Breast epithelium (tissue), 4 donors: ENCODE data around the gene GPC5. TPM values are rescaled to one million over a fixed set of nuclear protein-coding genes. Genes with fewer than 3 reads are reported as not detected.

Experiments
- DNase-seq, 2 donors: peaks; one replicate each; pipeline ENCODE4 v3.0.0-alpha.2; 2019; ENCODE audit warnings: low spot score in 2 of 2
- H3K27ac ChIP-seq, 2 donors: fragments of 200-600 bp; sonication (generic) in 1 of 2; one replicate each; pipeline ENCODE4 v1.5.1; 2016 to 2019; ENCODE audit warnings: mild to moderate bottlenecking in 1 of 2
- H3K27me3 ChIP-seq, 2 donors: fragments of 200-600 bp; sonication (generic) in 1 of 2; one replicate each; pipeline versions ENCODE4 v1.5.1 to v1.6.0; 2017 to 2019; ENCODE audit warnings: control low read depth in 1 of 2, mild to moderate bottlenecking in 1 of 2
- H3K36me3 ChIP-seq: fragments of 200-600 bp; one replicate; pipeline ENCODE4 v1.5.1; 2019
- H3K4me1 ChIP-seq, 2 donors: fragments of 200-600 bp; sonication (generic); one replicate each; pipeline ENCODE4 v1.5.1; 2016 to 2019; ENCODE audit warnings: control low read depth in 1 of 2
- H3K4me3 ChIP-seq, 3 donors: fragments of 200-600 bp; sonication (generic); 1 replicate in 2 of 3; 2 replicates in 1 of 3; pipeline ENCODE4 v1.5.1; 2016 to 2019; ENCODE audit warnings: mild to moderate bottlenecking in 3 of 3, moderate library complexity in 2 of 3
- H3K9me3 ChIP-seq, 2 donors: fragments of 200-600 bp; sonication (generic) in 1 of 2; one replicate each; pipeline ENCODE4 v1.5.1; 2016 to 2019; ENCODE audit warnings: control low read depth in 1 of 2
- CTCF ChIP-seq, 3 donors: fragments of 450-650 bp; IDR thresholded peaks; one replicate each; pipeline ENCODE4 v1.5.1; 2016 to 2017; ENCODE audit warnings: antibody characterized with exemption in 3 of 3, mild to moderate bottlenecking in 3 of 3, moderate library complexity in 3 of 3
- POLR2A ChIP-seq: fragments of 450-650 bp; IDR thresholded peaks from one replicate; pipeline ENCODE4 v1.6.1; 2016; ENCODE audit warnings: antibody characterized with exemption, mild to moderate bottlenecking, moderate library complexity
- POLR2AphosphoS5 ChIP-seq, 3 donors: sonication (generic); formaldehyde crosslinking; IDR thresholded peaks; one replicate each; pipeline ENCODE4 v1.6.1; 2017; ENCODE audit warnings: antibody characterized with exemption in 3 of 3
- intact Hi-C: fragments of 100-400 bp; cut with DNase I; formaldehyde crosslinking; loops from one replicate; pipeline ENCODE4 v1.15.1; 2023; ENCODE audit warnings: low total_unique reads
- total RNA-seq, 3 donors: library from RNA; depleted of rRNA; stranded (reverse); fragments of >200 nt; gene quantifications; one replicate each; pipeline ENCODE4 v1.1.0, GENCODE V29; 2016

GPC5 gene
- total RNA-seq, 3 donors from 2014 or later = 0.88 to 0.98 TPM; not detected in 1

GRCh38 chr13:91817250-91817649, 418.8 kb downstream of the GPC5 start:
- no peak for DNase-seq
- H3K4me1 ChIP-seq = no peaks in the 10 kb centered on the region
- intact Hi-C loops = no loop called here
- no peak overlapping the region for H3K27ac ChIP-seq
- no peaks in the 10 kb centered on the region for H3K36me3 ChIP-seq
- no peaks in the 10 kb centered on the region for H3K9me3 ChIP-seq
- no peak overlapping the region for H3K4me3 ChIP-seq
- no peak for TF ChIP-seq POLR2AphosphoS5 (IDR thresholded peaks at IDR 0.05)
- no peak for TF ChIP-seq CTCF (IDR thresholded peaks at IDR 0.05)
- TF ChIP-seq POLR2A = no peak
- no peaks in the 10 kb centered on the region for H3K27me3 ChIP-seq

- no peak for TF ChIP-seq POLR2A
- TF ChIP-seq CTCF (IDR thresholded peaks at IDR 0.05) = no peak
- TF ChIP-seq POLR2AphosphoS5 (IDR thresholded peaks at IDR 0.05) = no peak
- intact Hi-C loops = no loop called here
Measured at GRCh38 chr13:91824416-91824815, 426.0 kb downstream of the GPC5 start.

DNA sequence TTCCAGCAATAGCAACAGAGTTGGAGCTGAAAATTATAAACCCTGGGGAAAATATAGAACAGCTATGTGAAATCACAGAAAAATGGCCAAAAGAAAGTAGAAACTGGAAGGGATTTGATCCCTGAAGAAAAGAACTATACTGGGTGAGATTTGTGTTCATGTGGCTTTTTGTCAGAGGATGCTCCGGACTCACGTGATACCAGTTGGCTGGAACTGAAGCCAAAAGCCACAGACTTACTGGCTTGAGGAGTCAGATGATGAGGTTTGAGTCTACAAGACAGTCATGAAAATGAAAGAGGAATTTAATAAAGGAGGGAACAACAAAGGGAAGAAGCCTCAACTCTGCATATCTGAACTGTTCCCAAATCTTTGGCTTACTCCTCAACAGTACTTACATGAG, 427.1 kb downstream of the GPC5 start:
- DNase-seq = no peak
- no peaks in the 10 kb centered on the region for H3K9me3 ChIP-seq
- no peaks in the 10 kb centered on the region for H3K4me1 ChIP-seq
- TF ChIP-seq POLR2AphosphoS5 (IDR thresholded peaks at IDR 0.05) (no peak), CTCF (IDR thresholded peaks at IDR 0.05) (no peak), POLR2A (no peak)
- intact Hi-C loops = no loop called here
- H3K36me3 ChIP-seq = no peaks in the 10 kb centered on the region
- no peak overlapping the region for H3K4me3 ChIP-seq
- no peaks in the 10 kb centered on the region for H3K27me3 ChIP-seq
- H3K27ac ChIP-seq = no peak overlapping the region

More at GRCh38 chr13:91824416-91824815, 426.0 kb downstream of the GPC5 start:
- DNase-seq = no peak
- Histone ChIP-seq H3K27me3 (no peaks in the 10 kb centered on the region), H3K4me3 (no peak overlapping the region), H3K4me1 (no peaks in the 10 kb centered on the region), H3K27ac (no peak overlapping the region), H3K36me3 (no peaks in the 10 kb centered on the region), H3K9me3 (no peaks in the 10 kb centered on the region)

- TF ChIP-seq POLR2AphosphoS5 (IDR thresholded peaks at IDR 0.05) (no peak), POLR2A (no peak), CTCF (IDR thresholded peaks at IDR 0.05) (no peak)
- intact Hi-C loops = loop anchor here (5.0 kb wide), 1 partner anchor 321 kb away; no protein-coding TSS in a partner anchor
- Histone ChIP-seq H3K4me1 (no peaks in the 10 kb centered on the region), H3K4me3 (no peak overlapping the region), H3K36me3 (no peaks in the 10 kb centered on the region), H3K27me3 (no peaks in the 10 kb centered on the region), H3K9me3 (peaks cover 0 to 9% of the 10 kb centered on the region in 2 donors), H3K27ac (no peak overlapping the region)
- DNase-seq = no peak
Measured at GRCh38 chr13:91836553-91836952, 438.1 kb downstream of the GPC5 start.

DNA sequence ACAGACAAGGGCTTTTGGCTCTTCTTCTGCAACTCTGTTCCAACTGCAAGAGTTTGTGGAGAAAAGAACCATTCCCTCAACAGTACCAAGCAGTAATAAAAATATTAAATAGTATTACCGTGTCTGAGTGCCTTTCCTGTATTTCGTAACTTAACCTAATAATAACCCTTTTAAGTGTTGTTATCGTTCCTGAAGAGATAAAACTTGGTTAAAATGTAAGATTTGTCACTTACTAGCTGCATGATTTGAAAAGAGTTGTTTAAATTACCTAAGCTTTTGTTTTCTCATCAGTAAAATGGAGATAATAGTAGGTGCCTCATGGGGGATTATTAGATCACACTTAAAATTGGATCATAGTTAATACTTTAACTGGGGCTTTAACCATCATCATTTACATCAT, 447.2 kb downstream of the GPC5 start:
- Histone ChIP-seq H3K9me3 (no peaks in the 10 kb centered on the region), H3K27me3 (no peaks in the 10 kb centered on the region), H3K4me1 (no peaks in the 10 kb centered on the region), H3K36me3 (no peaks in the 10 kb centered on the region), H3K27ac (no peak overlapping the region), H3K4me3 (no peak overlapping the region)
- no peak for TF ChIP-seq POLR2AphosphoS5 (IDR thresholded peaks at IDR 0.05)
- no peak for TF ChIP-seq CTCF (IDR thresholded peaks at IDR 0.05)
- TF ChIP-seq POLR2A = no peak
- DNase-seq = no peak
- intact Hi-C loops = no loop called here
